ENCODE measurements around the gene TP53AIP1.
"Not testable (repeated sequence)": the region's sequence is repeated elsewhere in the genome, so short reads cannot be mapped to it uniquely, and the experiment has no call there.

Gene TP53AIP1

GRCh38 chr11:128926437-128927107 lies 16.1 kb downstream of the TP53AIP1 start:
- DNase-seq (ENCODE audit: low read depth in 1 of 2, low spot score in 1 of 2): no peak

GRCh38 chr11:128926000-128926399 lies 16.7 kb downstream of the TP53AIP1 start:
- DNase-seq (ENCODE audit: low read depth in 1 of 2, low spot score in 1 of 2): no peak

- DNase-seq (ENCODE audit: low read depth in 1 of 2, low spot score in 1 of 2): no peak
Observed at GRCh38 chr11:128925250-128925600, 17.4 kb downstream of the TP53AIP1 start.

- DNase-seq (ENCODE audit: low read depth in 1 of 2, low spot score in 1 of 2): no peak
Observed at GRCh38 chr11:128924510-128925249, 18.0 kb downstream of the TP53AIP1 start.

GRCh38 chr11:128924104-128924503 lies 18.6 kb downstream of the TP53AIP1 start:
- no peak for DNase-seq (ENCODE audit: low read depth in 1 of 2, low spot score in 1 of 2)

GRCh38 chr11:128921793-128922192 lies 20.9 kb downstream of the TP53AIP1 start:
- DNase-seq (ENCODE audit: low read depth in 1 of 2, low spot score in 1 of 2): no peak

GRCh38 chr11:128920666-128921065 lies 22.0 kb downstream of the TP53AIP1 start:
- DNase-seq (ENCODE audit: low read depth in 1 of 2, low spot score in 1 of 2): no peak

- DNase-seq (ENCODE audit: low read depth in 1 of 2, low spot score in 1 of 2): not testable (repeated sequence)
Observed at GRCh38 chr11:128919635-128920034, 23.0 kb downstream of the TP53AIP1 start.

GRCh38 chr11:128919216-128919615 lies 23.5 kb downstream of the TP53AIP1 start:
- no peak for DNase-seq (ENCODE audit: low read depth in 1 of 2, low spot score in 1 of 2)

GRCh38 chr11:128917144-128917724 lies 25.4 kb downstream of the TP53AIP1 start:
- no peak for DNase-seq (ENCODE audit: low read depth in 1 of 2, low spot score in 1 of 2)

- DNase-seq (ENCODE audit: low read depth in 1 of 2, low spot score in 1 of 2): no peak
Observed at GRCh38 chr11:128916681-128917080, 26.0 kb downstream of the TP53AIP1 start.

GRCh38 chr11:128916037-128916572 lies 26.6 kb downstream of the TP53AIP1 start:
- no peak for DNase-seq (ENCODE audit: low read depth in 1 of 2, low spot score in 1 of 2)

- DNase-seq (ENCODE audit: low read depth in 1 of 2, low spot score in 1 of 2): no peak
Observed at GRCh38 chr11:128915149-128915521, 27.5 kb downstream of the TP53AIP1 start.

GRCh38 chr11:128914216-128915148 lies 28.2 kb downstream of the TP53AIP1 start:
- no peak for DNase-seq (ENCODE audit: low read depth in 1 of 2, low spot score in 1 of 2)

GRCh38 chr11:128913806-128914205 lies 28.9 kb downstream of the TP53AIP1 start:
- no peak for DNase-seq (ENCODE audit: low read depth in 1 of 2, low spot score in 1 of 2)

- no peak for DNase-seq (ENCODE audit: low read depth in 1 of 2, low spot score in 1 of 2)
Observed at GRCh38 chr11:128911701-128912100, 31.0 kb downstream of the TP53AIP1 start.

GRCh38 chr11:128911239-128911638 lies 31.4 kb downstream of the TP53AIP1 start:
- DNase-seq (ENCODE audit: low read depth in 1 of 2, low spot score in 1 of 2): no peak

GRCh38 chr11:128910576-128910975 lies 32.1 kb downstream of the TP53AIP1 start:
- no peak for DNase-seq (ENCODE audit: low read depth in 1 of 2, low spot score in 1 of 2)

- DNase-seq (ENCODE audit: low read depth in 1 of 2, low spot score in 1 of 2): no peak
Observed at GRCh38 chr11:128909438-128910125, 33.1 kb downstream of the TP53AIP1 start.
